Transverse colon (tissue), 4 donors: ENCODE results near the gene MTCH2. TPM values are rescaled to one million over a fixed set of nuclear protein-coding genes. Genes with fewer than 3 reads are reported as not detected.
"Not testable (repeated sequence)": the region's sequence is repeated elsewhere in the genome, so short reads cannot be mapped to it uniquely, and the experiment has no call there.

Experiments
- DNase-seq: peaks from one replicate; pipeline ENCODE4 v3.0.0-alpha.2; 2019
- H3K27ac ChIP-seq, 4 donors: fragments of 200-600 bp; sonication (generic); 2 replicates each; pipeline ENCODE4 v1.5.1; 2016 to 2018; ENCODE audit warnings: inconsistent platforms in 4 of 4
- H3K27me3 ChIP-seq: fragments of 200-600 bp; sonication (generic); 2 replicates; pipeline ENCODE4 v1.5.1; 2017; ENCODE audit warnings: inconsistent platforms
- H3K36me3 ChIP-seq, 4 donors: fragments of 200-600 bp; sonication (generic); 2 replicates each; pipeline ENCODE4 v1.5.1; 2017 to 2019; ENCODE audit warnings: inconsistent platforms in 4 of 4
- H3K4me1 ChIP-seq, 4 donors: fragments of 200-600 bp; sonication (generic); 2 replicates each; pipeline ENCODE4 v1.5.1; 2017 to 2020; ENCODE audit warnings: inconsistent platforms in 4 of 4
- H3K4me3 ChIP-seq, 4 donors: fragments of 200-600 bp; sonication (generic); 1 replicate in 1 of 4; 2 replicates in 3 of 4; pipeline versions ENCODE4 v1.5.1 to v1.6.1; 2017 to 2019; ENCODE audit warnings: inconsistent platforms in 4 of 4
- H3K9me3 ChIP-seq, 2 donors: fragments of 200-600 bp; sonication (generic); 2 replicates each; pipeline ENCODE4 v1.5.1; 2017 to 2019; ENCODE audit warnings: inconsistent platforms in 2 of 2
- CTCF ChIP-seq, 5 experiments: fragments of 200-600 bp in 3 of 5; fragments of 450-650 bp in 2 of 5; sonication (generic) in 3 of 5; IDR thresholded peaks; 1 replicate in 2 of 5; 2 replicates in 3 of 5; pipeline ENCODE4 v1.5.1; 2016 to 2017; ENCODE audit warnings: antibody characterized with exemption in 5 of 5, inconsistent platforms in 3 of 5, mild to moderate bottlenecking in 2 of 5, moderate library complexity in 1 of 5
- EP300 ChIP-seq: sonication (generic); formaldehyde crosslinking; IDR thresholded peaks from one replicate; pipeline ENCODE4 v1.6.1; 2017; ENCODE audit warnings: antibody characterized with exemption, low read depth
- POLR2A ChIP-seq: fragments of 450-650 bp; IDR thresholded peaks from one replicate; pipeline ENCODE4 v1.6.1; 2016; ENCODE audit warnings: antibody characterized with exemption, mild to moderate bottlenecking, moderate library complexity
- POLR2AphosphoS5 ChIP-seq, 3 donors: sonication (generic); formaldehyde crosslinking; IDR thresholded peaks; one replicate each; pipeline ENCODE4 v1.6.1; 2016; ENCODE audit warnings: antibody characterized with exemption in 3 of 3
- WGBS, 2 donors: methylation state at CpG; one replicate each; pipeline ENCODE4 v1.1.5; 2018; ENCODE audit warnings: low coverage in 1 of 2; 5-methylcytosine and 5-hydroxymethylcytosine counted together
- in situ Hi-C, 4 donors: fragments of 200-750 bp; cut with MboI; loops; one replicate each; pipeline versions ENCODE4 v1.15.0 to v1.15.1; 2017; ENCODE audit warnings: low sequenced_read_pairs in 3 of 4, low pct_ligation_motif_present in 1 of 4, low pct_unique_long_range_greater_than_20kb in 1 of 4
- intact Hi-C: fragments of 100-400 bp; cut with DNase I; formaldehyde crosslinking; loops from one replicate; pipeline ENCODE4 v1.15.1; 2023; ENCODE audit warnings: low total_unique reads
- total RNA-seq, 4 donors: library from RNA; depleted of rRNA; stranded (reverse); fragments of >200 nt; gene quantifications; one replicate each; pipeline ENCODE4 v1.1.0, GENCODE V29; 2016

The MTCH2 gene
- total RNA-seq, 4 donors from 2014 or later: 21.5 to 92.2 (median 61.0) TPM

GRCh38 chr11:47669856-47670255 is 27.5 kb upstream of the MTCH2 start:
- Histone ChIP-seq H3K36me3 (no peaks in the 10 kb centered on the region), H3K27me3 (no peaks in the 10 kb centered on the region), H3K4me1 (no peaks in the 10 kb centered on the region), H3K4me3 (no peak overlapping the region), H3K9me3 (no peaks in the 10 kb centered on the region), H3K27ac (no peak overlapping the region)
- DNase-seq: no peak
- 97 to 100% methylated on average over 3 to 6 of the region's 6 CpGs for WGBS, 2 donors
- intact Hi-C loops (no loop called here), in situ Hi-C loops (no loop called here)
- TF ChIP-seq EP300: no peak
- TF ChIP-seq CTCF (IDR thresholded peaks at IDR 0.05): no peak
- TF ChIP-seq POLR2AphosphoS5 (IDR thresholded peaks at IDR 0.05): no peak
- no peak for TF ChIP-seq POLR2A

GRCh38 chr11:47668665-47669064 is 26.3 kb upstream of the MTCH2 start:
- Histone ChIP-seq H3K27ac (no peak overlapping the region), H3K4me1 (no peaks in the 10 kb centered on the region), H3K4me3 (no peak overlapping the region), H3K9me3 (no peaks in the 10 kb centered on the region), H3K36me3 (no peaks in the 10 kb centered on the region), H3K27me3 (no peaks in the 10 kb centered on the region)
- intact Hi-C loops: no loop called here
- TF ChIP-seq CTCF (IDR thresholded peaks at IDR 0.05) (no peak), EP300 (no peak), POLR2AphosphoS5 (IDR thresholded peaks at IDR 0.05) (no peak), POLR2A (no peak)
- DNase-seq: no peak
- in situ Hi-C loops: no loop called here

GRCh38 chr11:47667555-47667954 is 25.2 kb upstream of the MTCH2 start:
- TF ChIP-seq POLR2AphosphoS5 (IDR thresholded peaks at IDR 0.05) (no peak), POLR2A (no peak), CTCF (IDR thresholded peaks at IDR 0.05) (no peak), EP300 (no peak)
- Histone ChIP-seq H3K9me3 (no peaks in the 10 kb centered on the region), H3K27me3 (no peaks in the 10 kb centered on the region), H3K27ac (no peak overlapping the region), H3K36me3 (no peaks in the 10 kb centered on the region), H3K4me1 (no peaks in the 10 kb centered on the region), H3K4me3 (no peak overlapping the region)
- in situ Hi-C loops: no loop called here
- 65 to 88% methylated on average over 2 of the region's 2 CpGs for WGBS, 2 donors
- intact Hi-C loops: no loop called here
- DNase-seq: no peak

GRCh38 chr11:47667135-47667534 is 24.8 kb upstream of the MTCH2 start:
- H3K36me3 ChIP-seq: no peaks in the 10 kb centered on the region
- in situ Hi-C loops (no loop called here), intact Hi-C loops (no loop called here)
- 71 to 94% methylated on average over 4 of the region's 4 CpGs for WGBS, 2 donors
- no peak overlapping the region for H3K27ac ChIP-seq
- H3K4me3 ChIP-seq: no peak overlapping the region
- H3K4me1 ChIP-seq: no peaks in the 10 kb centered on the region
- TF ChIP-seq POLR2A: no peak
- TF ChIP-seq CTCF (IDR thresholded peaks at IDR 0.05): no peak
- no peak for TF ChIP-seq POLR2AphosphoS5 (IDR thresholded peaks at IDR 0.05)
- no peak for TF ChIP-seq EP300
- H3K27me3 ChIP-seq: no peaks in the 10 kb centered on the region
- no peaks in the 10 kb centered on the region for H3K9me3 ChIP-seq
- no peak for DNase-seq

GRCh38 chr11:47664936-47665335 is 22.6 kb upstream of the MTCH2 start:
- H3K36me3 ChIP-seq: not testable (repeated sequence)

More at GRCh38 chr11:47664936-47665335, 22.6 kb upstream of the MTCH2 start:
- DNase-seq, intact Hi-C loops, H3K9me3 ChIP-seq, H3K4me1 ChIP-seq, H3K27ac ChIP-seq, H3K4me3 ChIP-seq, in situ Hi-C loops, H3K27me3 ChIP-seq: not testable (repeated sequence)
- WGBS, 2 donors: 83 to 97% methylated on average over 3 to 4 of the region's 4 CpGs
